ENCODE measurements around the gene CMPK2. TPM values are rescaled to one million over a fixed set of nuclear protein-coding genes. Genes with fewer than 3 reads are reported as not detected.

The CMPK2 gene
- total and polyA plus RNA-seq, 8 donors = 1.7 to 4.3 (median 3.3) TPM

DNA sequence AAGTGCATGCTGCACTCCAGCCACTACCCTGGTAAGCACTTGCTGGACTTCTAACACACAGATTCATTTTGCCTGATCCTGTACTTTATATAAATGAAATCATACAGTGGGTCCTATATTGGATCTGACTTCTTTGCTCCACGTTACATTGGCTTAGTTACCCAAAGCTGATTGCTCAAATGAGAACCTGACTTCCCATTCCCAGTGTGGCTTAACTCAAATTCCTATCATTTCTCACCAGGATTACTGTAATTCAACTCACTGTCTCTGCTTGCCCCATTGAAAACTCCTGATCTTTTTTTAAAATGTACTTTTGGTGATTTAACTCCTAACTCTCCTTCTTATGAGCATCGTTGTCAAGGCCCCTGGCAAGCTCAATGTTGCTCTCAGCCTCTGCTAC, 13.3 kb upstream of the CMPK2 start:
- H3K4me3 ChIP-seq = no peak overlapping the region

GRCh38 chr2:6878549-6878948, 12.8 kb upstream of the CMPK2 start:
- H3K4me1 ChIP-seq = peaks cover 0 to 7% (median 0%) of the 10 kb centered on the region in 3 donors
- no peak for DNase-seq
- intact Hi-C loops (cut with DNase I) = no loop called here
- no peaks in the 10 kb centered on the region for H3K36me3 ChIP-seq
- ATAC-seq = no peak
- TF ChIP-seq CTCF (IDR thresholded peaks at IDR 0.05) = no peak
- no peaks in the 10 kb centered on the region for H3K27me3 ChIP-seq
- WGBS, 2 donors = 88 to 90% methylated on average over 4 of the region's 4 CpGs
- H3K9me3 ChIP-seq = no peaks in the 10 kb centered on the region
- FAIRE-seq = no peak
- H3K4me3 ChIP-seq = no peak overlapping the region
- H3K27ac ChIP-seq = no peak overlapping the region

More for the DNA sequence above, 13.3 kb upstream of the CMPK2 start:
- 80 to 89% methylated on average over 2 of the region's 2 CpGs for WGBS, 2 donors
- Histone ChIP-seq H3K27ac (no peak overlapping the region), H3K27me3 (no peaks in the 10 kb centered on the region), H3K4me1 (peaks cover 0 to 7% (median 0%) of the 10 kb centered on the region in 3 donors), H3K9me3 (no peaks in the 10 kb centered on the region), H3K36me3 (no peaks in the 10 kb centered on the region)
- no peak for TF ChIP-seq CTCF (IDR thresholded peaks at IDR 0.05)
- FAIRE-seq (no peak), ATAC-seq (no peak), DNase-seq (no peak)
- intact Hi-C loops (cut with DNase I) = no loop called here

- Histone ChIP-seq H3K27ac (peak within 1 kb of the TSS in 2 of 4 donors; percentile 51 to 67), H3K9me3 (no peaks in the 10 kb centered on the region), H3K36me3 (no peaks in the 10 kb centered on the region), H3K4me3 (peak within 1 kb of the TSS; percentile 9 to 47 (median 24)), H3K27me3 (no peaks in the 10 kb centered on the region), H3K4me1 (peaks cover 0 to 7% (median 0%) of the 10 kb centered on the region in 3 donors)
- intact Hi-C loops (cut with DNase I) = no loop called here
- ATAC-seq = peak; percentile 88 to 94 (median 94)
- peak; percentile 31 to 57 (median 50) for DNase-seq
- no peak for TF ChIP-seq CTCF (IDR thresholded peaks at IDR 0.05)
- peak; percentile 65 for FAIRE-seq
- WGBS, 2 donors = 11 to 18% methylated on average over 10 of the region's 10 CpGs
Observed at GRCh38 chr2:6877402-6878304, 11.9 kb upstream of the CMPK2 start, which contains the start of gene RSAD2. TSS of gene RSAD2 (plus strand) at chr2:6877777. CDS start at chr2:6877801, 24 bp downstream.

DNA sequence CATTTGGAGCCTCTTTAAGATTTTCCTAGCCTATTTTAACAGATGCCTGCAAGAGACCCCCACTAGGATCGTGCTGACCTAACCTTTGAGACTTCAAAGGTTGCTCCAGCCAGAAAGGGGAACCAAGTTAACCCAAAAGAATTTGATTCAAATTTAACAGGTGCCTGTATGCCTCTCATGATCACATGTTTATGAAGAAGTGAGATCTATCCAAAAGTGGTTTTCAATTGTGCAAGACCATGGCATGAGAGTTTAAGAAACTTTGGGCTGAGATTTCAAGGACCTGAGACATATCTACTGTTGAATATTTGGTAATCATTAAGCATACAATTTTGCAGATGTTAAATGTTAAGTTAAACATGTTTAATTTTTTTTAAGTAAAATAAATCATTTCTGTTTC, 10.6 kb upstream of the CMPK2 start:
- peaks cover 0 to 7% (median 0%) of the 10 kb centered on the region in 3 donors for H3K4me1 ChIP-seq
- H3K4me3 ChIP-seq = no peak overlapping the region
- intact Hi-C loops (cut with DNase I) = no loop called here
- WGBS, 2 donors = 90 to 97% methylated on average over 1 of the region's 1 CpG
- DNase-seq = no peak
- no peak overlapping the region for H3K27ac ChIP-seq
- no peak for ATAC-seq
- no peak for FAIRE-seq
- H3K36me3 ChIP-seq = no peaks in the 10 kb centered on the region
- H3K9me3 ChIP-seq = no peaks in the 10 kb centered on the region
- TF ChIP-seq CTCF (IDR thresholded peaks at IDR 0.05) = no peak
- no peaks in the 10 kb centered on the region for H3K27me3 ChIP-seq

DNA sequence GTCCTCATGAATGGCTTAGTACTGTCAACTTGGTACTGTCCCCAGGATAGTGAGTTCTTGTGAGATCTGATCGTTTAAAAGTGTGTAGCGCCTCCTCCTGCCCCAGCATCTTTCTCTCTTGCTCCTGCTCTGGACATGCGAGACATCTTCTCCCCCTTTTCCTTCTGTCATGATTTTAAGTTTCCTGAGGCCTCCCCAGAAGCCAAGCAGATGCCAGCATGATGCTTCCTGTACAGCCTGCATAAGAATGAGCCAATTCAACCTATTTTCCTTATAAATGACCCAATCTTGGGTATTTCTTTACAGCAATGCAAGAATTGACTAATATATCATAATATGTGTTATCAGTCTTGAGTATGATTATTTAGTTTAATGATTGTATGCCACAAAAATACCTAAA, 8.3 kb upstream of the CMPK2 start:
- H3K9me3 ChIP-seq = no peaks in the 10 kb centered on the region
- no peaks in the 10 kb centered on the region for H3K27me3 ChIP-seq
- WGBS, 2 donors = 96 to 100% methylated on average over 3 of the region's 3 CpGs
- DNase-seq = no peak
- TF ChIP-seq CTCF (IDR thresholded peaks at IDR 0.05) = no peak
- no peak overlapping the region for H3K27ac ChIP-seq
- H3K36me3 ChIP-seq = no peaks in the 10 kb centered on the region
- no peak for ATAC-seq
- intact Hi-C loops (cut with DNase I) = no loop called here
- no peak overlapping the region for H3K4me3 ChIP-seq
- peaks cover 0 to 7% (median 0%) of the 10 kb centered on the region in 3 donors for H3K4me1 ChIP-seq
- FAIRE-seq = no peak

Data from pancreas (tissue), 10 donors.